ENCODE results near the gene ZFAND2B.
"Not testable (repeated sequence)": the region's sequence is repeated elsewhere in the genome, so short reads cannot be mapped to it uniquely, and the experiment has no call there.

GRCh38 chr2:219258942-219259341 lies 52.4 kb downstream of the ZFAND2B start:
- not testable (repeated sequence) for TF ChIP-seq CTCF, POLR2A, EP300 (IDR thresholded peaks at IDR 0.05)

Measured in upper lobe of left lung (tissue), 4 donors.